Activated CD8-positive, alpha-beta memory T cell treated with anti-CD3 and anti-CD28 coated beads for 36 hours (primary cell): ENCODE results near the gene CCDC88B. TPM values are rescaled to one million over a fixed set of nuclear protein-coding genes. Genes with fewer than 3 reads are reported as not detected.

Source experiments
- CTCF ChIA-PET: fragments of 350-600 bp; sonication (Branson Sonifier 250); formaldehyde crosslinking; loops from one replicate; lab custom pipeline; 2021; ENCODE audit warnings: antibody characterized with exemption; lab: Charles Lee
- POLR2A ChIA-PET: fragments of 350-600 bp; sonication (Branson Sonifier 250); formaldehyde crosslinking; loops from one replicate; lab custom pipeline; 2021; ENCODE audit warnings: antibody characterized with exemption; lab: Charles Lee
- total RNA-seq, 2 experiments: library from RNA; stranded (reverse); gene quantifications; one replicate each; pipeline ENCODE4 v1.2.3, GENCODE V29; 2021

Gene CCDC88B
- total RNA-seq, 2 experiments from 2014 or later: 93.7 to 94.7 TPM

DNA sequence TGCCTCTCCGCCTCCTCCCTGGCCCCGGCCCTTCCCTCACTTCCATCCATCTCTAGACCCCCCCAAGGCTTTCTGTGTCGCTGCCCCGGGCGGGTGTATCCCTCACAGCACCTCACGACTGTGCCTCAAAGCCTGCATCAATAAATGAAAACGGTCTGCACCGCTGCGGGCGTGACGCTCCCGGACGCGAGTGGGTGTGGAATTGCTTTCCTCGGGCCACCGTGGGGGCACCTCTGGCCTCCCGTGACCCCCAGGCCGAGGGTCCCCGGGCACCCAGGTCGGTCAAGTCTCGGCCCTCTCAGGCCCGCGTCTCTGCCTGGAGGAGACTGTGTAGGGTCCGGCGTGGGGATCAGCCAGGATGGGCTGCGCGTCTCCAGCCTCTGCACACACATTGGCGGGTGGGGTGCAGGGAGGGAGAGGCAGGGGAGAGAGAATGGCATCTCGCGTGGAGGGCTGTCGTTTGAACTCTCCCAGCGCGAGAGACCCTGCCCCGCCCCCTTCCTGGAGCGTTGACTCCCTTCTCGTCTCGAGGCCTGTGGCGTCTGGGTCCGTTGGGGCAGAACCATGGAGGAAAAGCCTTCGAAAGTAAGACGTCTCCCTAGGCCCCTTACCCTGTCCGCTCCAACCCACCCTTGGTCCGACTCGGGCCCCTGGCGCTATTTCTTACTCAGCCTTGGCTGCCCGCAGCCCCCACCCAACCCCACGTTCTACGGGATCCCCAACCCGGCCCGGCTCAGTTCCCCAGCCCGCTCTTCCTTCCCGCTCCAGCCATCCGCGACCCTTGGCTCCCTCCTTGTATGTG, 40.0 kb upstream of the CCDC88B start, which contains the start of gene CATSPERZ:
Gene CATSPERZ, plus strand, starts transcription at position 512 of the 802 bp plus-strand sequence. Its CDS starts 53 bp downstream, at position 565.
- CTCF ChIA-PET: interaction anchor here (0.8 to 6.3 kb wide), 20 partner anchors 10 to 300 kb away, joined by 3 to 61 read pairs (median 5); partner anchors contain the start of genes BAD, GPR137, PLCB3 and PPP1R14B

DNA sequence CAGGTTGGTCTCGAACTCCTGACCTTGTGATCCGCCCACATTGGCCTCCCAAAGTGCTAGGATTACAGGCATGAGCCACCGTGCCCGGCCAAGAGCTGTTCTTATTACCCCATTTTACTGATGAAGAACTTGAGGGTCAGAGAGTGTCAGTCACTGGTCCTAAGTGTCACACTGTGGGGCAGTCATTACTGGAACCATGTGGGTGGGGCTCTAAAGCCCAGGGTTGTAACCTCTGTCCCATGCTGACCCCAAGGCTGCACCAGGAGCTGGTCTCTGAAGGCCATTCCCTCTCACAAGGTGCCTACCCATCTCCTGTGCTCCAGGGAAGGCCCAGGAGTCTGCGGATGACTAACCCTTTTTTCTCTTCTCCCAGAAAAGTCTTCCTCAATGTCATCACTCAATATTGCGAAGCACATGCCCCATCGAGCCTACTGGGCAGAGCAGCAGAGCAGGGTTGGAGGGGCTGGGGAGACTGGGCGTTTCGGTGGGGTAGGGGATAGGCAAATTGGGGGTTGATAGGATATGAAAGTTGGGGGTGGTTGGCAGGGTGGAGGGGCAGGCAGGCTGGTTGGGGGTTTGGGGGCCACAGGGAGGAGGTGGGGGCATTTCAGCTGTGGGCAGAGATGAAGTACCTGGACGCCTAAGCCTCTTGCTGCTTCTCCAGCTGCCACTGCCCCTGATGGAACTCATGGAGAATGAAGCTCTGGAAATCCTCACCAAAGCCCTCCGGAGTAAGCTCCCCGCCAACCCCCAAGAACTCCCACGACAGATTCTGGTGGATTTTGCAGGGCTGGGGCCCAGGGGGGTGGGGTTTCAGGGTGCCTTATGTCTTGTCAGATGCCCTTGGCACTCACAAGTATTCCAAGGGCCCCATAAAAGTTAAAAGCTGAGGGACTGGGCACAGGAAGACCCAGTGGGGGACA, 36.6 kb upstream of the CCDC88B start:
- ChIA-PET CTCF (interaction anchor here (0.5 to 6.3 kb wide), 23 partner anchors 8 to 142 kb away, joined by 3 to 61 read pairs (median 5); partner anchors contain the start of genes BAD, CCDC88B, DNAJC4 and FERMT3), POLR2A (interaction anchor here (0.5 to 2.3 kb wide), 9 partner anchors 14 to 96 kb away, joined by 3 to 16 read pairs (median 4); partner anchors contain the start of genes CCDC88B, FERMT3, FKBP2 and GPR137)

More for the DNA sequence above, 40.0 kb upstream of the CCDC88B start, which contains the start of gene CATSPERZ:
- POLR2A ChIA-PET: interaction anchor here (1.2 kb wide), 1 partner anchor 15 kb away, joined by 4 read pairs; the partner anchor contains the start of gene BAD

- POLR2A ChIA-PET: interaction anchor here (0.7 to 2.3 kb wide), 10 partner anchors 13 to 119 kb away, joined by 3 to 16 read pairs (median 4); partner anchors contain the start of genes BAD, FERMT3, GPR137 and PPP1R14B
- CTCF ChIA-PET: interaction anchor here (0.7 to 6.3 kb wide), 21 partner anchors 12 to 142 kb away, joined by 3 to 61 read pairs (median 5); partner anchors contain the start of genes BAD, CCDC88B, DNAJC4 and FERMT3
Observed at GRCh38 chr11:64304032-64304315, 36.0 kb upstream of the CCDC88B start.

DNA sequence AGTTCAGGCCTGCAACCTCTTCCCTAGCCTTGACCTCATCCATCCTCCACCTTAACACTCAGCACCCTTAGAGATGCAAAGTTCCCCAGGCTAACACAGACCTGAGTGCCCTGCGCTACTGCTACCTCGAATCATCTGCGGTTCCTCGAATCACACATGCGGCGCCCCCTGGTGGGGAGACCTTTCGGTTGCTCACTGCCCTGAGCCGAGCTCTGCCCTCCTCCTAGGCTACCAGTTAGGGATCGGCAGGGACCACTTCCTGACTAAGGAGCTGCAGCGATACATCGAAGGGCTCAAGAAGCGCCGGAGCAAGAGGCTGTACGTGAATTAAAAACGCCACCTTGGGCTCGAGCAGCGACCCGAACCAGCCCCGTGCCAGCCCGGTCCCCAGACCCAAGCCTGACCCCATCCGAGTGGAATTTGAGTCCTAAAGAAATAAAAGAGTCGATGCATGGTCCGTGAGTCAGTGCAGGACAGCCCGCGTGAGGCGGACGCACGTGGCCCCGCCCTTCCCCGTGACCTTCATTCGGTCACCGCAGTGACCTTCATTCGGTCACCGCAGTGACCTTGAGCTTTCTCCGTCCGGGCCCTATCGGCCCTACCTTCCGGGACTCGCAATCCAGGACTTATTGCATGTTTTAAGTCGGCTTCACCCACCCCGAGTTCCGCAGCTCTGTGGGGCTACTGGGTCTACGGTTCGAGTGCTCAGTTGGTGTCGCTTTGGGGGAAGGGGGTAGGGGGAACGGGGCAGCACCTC, 35.5 kb upstream of the CCDC88B start:
- CTCF ChIA-PET: interaction anchor here (0.6 to 6.3 kb wide), 26 partner anchors 13 to 143 kb away, joined by 3 to 61 read pairs (median 4); partner anchors contain the start of genes BAD, CCDC88B, DNAJC4 and FERMT3
- POLR2A ChIA-PET: interaction anchor here (0.6 to 2.3 kb wide), 14 partner anchors 13 to 120 kb away, joined by 3 to 16 read pairs (median 4); partner anchors contain the start of genes BAD, FERMT3, GPR137 and PPP1R14B

DNA sequence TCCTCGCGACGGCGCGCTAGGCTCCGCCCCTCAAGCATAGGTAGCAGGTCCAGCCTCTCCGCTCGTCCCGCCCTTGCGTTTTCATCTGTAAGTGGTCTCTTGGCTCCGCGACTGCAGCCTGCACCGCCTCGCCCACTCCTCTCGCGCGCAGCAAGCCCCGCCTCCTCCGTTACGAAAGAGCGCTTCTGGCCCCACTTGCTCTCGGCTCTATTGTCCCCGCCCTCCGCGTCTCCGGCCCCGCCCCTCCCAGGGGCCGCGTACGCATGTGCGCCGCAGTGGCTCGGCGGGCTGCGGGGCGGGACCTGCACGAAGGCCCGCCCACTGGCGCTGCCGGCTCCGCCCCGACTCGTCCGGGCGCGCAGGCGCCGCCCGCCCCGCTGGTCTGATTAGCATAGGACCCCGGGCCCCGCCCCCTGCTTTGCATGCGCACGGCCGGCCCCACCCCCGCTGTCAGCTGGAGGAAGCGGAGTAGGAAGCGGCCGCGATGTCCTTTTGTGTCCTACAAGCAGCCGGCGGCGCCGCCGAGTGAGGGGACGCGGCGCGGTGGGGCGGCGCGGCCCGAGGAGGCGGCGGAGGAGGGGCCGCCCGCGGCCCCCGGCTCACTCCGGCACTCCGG, 34.8 kb upstream of the CCDC88B start, which contains the start of gene ESRRA:
Gene ESRRA, plus strand, starts transcription at position 450 of the 616 bp plus-strand sequence. CDS start 1,656 bp downstream, outside the sequence.
- POLR2A ChIA-PET: interaction anchor here (0.6 to 2.3 kb wide), 9 partner anchors 12 to 120 kb away, joined by 3 to 16 read pairs (median 6); partner anchors contain the start of genes FERMT3, PPP1R14B, PRDX5 and TRMT112

GRCh38 chr11:64305691-64306562, 34.1 kb upstream of the CCDC88B start:
- ChIA-PET CTCF (interaction anchor here (6.3 kb wide), 1 partner anchor 56 kb away, joined by 61 read pairs; the partner anchor contains the start of gene PLCB3), POLR2A (interaction anchor here (1.6 kb wide), 1 partner anchor 26 kb away, joined by 6 read pairs; no protein-coding TSS in a partner anchor)

More for the DNA sequence above, 34.8 kb upstream of the CCDC88B start, which contains the start of gene ESRRA:
- CTCF ChIA-PET: interaction anchor here (0.9 to 6.3 kb wide), 17 partner anchors 12 to 139 kb away, joined by 3 to 61 read pairs (median 8); partner anchors contain the start of genes BAD, CCDC88B, DNAJC4 and FERMT3

GRCh38 chr11:64306563-64306875, 33.5 kb upstream of the CCDC88B start:
- POLR2A ChIA-PET: no interaction called here
- CTCF ChIA-PET: no interaction called here

GRCh38 chr11:64306876-64307622, 33.0 kb upstream of the CCDC88B start:
- POLR2A ChIA-PET: no interaction called here
- CTCF ChIA-PET: interaction anchor here (1.2 kb wide), 2 partner anchors 9 to 25 kb away, joined by 4 to 5 read pairs; no protein-coding TSS in a partner anchor

- POLR2A ChIA-PET: interaction anchor here (0.7 kb wide), 1 partner anchor 9 kb away, joined by 4 read pairs; no protein-coding TSS in a partner anchor
- CTCF ChIA-PET: interaction anchor here (1.2 kb wide), 2 partner anchors 8 to 24 kb away, joined by 4 to 5 read pairs; no protein-coding TSS in a partner anchor
Observed at GRCh38 chr11:64307795-64308194, 32.2 kb upstream of the CCDC88B start.

GRCh38 chr11:64312947-64313346, 27.1 kb upstream of the CCDC88B start:
- ChIA-PET CTCF (interaction anchor here (1.1 to 1.3 kb wide), 3 partner anchors 16 to 20 kb away, joined by 3 read pairs; no protein-coding TSS in a partner anchor), POLR2A (no interaction called here)

- ChIA-PET CTCF (interaction anchor here (1.1 to 1.3 kb wide), 3 partner anchors 16 to 19 kb away, joined by 3 read pairs; no protein-coding TSS in a partner anchor), POLR2A (no interaction called here)
Observed at GRCh38 chr11:64313491-64314145, 26.4 kb upstream of the CCDC88B start.

GRCh38 chr11:64314146-64314804, 25.7 kb upstream of the CCDC88B start:
- CTCF ChIA-PET: no interaction called here
- POLR2A ChIA-PET: no interaction called here

DNA sequence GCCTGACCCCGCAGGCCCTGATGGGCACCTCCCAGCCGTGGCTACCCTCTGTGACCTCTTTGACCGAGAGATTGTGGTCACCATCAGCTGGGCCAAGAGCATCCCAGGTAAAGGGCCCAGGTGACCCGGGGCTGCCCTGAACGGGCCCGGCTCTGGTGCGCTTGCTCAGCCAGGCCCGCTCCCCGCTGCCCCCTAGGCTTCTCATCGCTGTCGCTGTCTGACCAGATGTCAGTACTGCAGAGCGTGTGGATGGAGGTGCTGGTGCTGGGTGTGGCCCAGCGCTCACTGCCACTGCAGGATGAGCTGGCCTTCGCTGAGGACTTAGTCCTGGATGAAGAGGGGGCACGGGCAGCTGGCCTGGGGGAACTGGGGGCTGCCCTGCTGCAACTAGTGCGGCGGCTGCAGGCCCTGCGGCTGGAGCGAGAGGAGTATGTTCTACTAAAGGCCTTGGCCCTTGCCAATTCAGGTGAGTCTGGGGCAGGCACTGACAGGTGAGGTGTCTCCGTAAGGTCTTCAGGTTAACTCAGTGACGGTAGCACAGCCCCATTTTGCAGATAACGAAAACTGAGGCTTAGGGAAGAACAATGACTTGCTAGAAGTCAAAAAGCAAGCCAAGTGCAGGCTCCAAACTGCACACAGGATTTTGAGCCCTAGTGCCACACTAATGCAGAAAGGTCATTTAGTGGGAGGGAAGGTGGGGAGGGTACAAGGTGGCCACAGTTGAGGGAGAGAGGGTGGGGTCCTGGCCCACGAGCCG, 25.0 kb upstream of the CCDC88B start:
- POLR2A ChIA-PET: no interaction called here
- CTCF ChIA-PET: interaction anchor here (0.9 kb wide), 1 partner anchor 27 kb away, joined by 3 read pairs; no protein-coding TSS in a partner anchor
